Astrocyte (in vitro differentiated cells and primary cell): ENCODE measurements around the gene CRACR2A.

ENCODE experiments used
- EZH2 ChIP-seq: IDR thresholded peaks from 2 replicates; pipeline ENCODE4 v1.6.1; 2012; ENCODE audit warnings: mild to moderate bottlenecking, low read length, inconsistent platforms; ENCODE audit not compliant: insufficient read depth
- TF ChIP-seq, protein P1 (sequence below): IDR thresholded peaks from 2 replicates; pipeline ENCODE4 v1.5.1; 2011; ENCODE audit warnings: low read depth, mild to moderate bottlenecking, inconsistent platforms, low read length, moderate library complexity; ENCODE audit not compliant: insufficient read depth

DNA sequence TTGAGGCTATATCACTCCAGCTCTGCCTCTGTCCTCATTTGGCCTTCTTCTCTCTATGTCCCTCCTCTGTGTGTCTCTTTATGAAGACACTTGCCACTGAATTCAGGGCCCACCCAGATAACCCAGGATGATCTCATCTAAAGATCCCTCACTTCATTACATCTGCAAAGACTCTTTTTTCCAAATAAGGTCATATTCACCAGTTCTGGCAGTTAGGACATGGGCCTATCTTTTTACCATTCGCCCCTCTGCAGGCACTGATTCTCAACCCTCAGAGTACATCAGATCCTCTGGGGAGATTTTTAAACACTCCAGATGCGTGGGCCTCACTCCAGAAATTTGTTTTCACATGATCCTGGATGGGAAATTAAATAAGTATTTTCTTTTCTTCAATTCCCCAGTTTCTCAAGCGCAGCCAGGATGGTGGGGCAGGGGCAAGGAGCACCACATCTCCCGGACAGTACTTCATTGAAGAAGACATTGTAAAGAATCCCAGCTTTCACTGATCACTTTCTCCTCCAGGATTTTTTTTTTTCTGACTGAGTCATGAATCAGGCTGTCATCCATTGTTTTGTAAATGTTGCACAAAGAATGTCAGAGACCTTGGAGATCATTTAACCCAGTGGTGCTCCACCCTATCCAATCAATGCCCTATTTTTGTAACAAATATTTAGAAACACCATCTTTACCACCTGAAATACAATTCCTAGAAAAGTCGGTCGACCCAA lies 27.4 kb downstream of the CRACR2A start:
- TF ChIP-seq, protein P1, sequence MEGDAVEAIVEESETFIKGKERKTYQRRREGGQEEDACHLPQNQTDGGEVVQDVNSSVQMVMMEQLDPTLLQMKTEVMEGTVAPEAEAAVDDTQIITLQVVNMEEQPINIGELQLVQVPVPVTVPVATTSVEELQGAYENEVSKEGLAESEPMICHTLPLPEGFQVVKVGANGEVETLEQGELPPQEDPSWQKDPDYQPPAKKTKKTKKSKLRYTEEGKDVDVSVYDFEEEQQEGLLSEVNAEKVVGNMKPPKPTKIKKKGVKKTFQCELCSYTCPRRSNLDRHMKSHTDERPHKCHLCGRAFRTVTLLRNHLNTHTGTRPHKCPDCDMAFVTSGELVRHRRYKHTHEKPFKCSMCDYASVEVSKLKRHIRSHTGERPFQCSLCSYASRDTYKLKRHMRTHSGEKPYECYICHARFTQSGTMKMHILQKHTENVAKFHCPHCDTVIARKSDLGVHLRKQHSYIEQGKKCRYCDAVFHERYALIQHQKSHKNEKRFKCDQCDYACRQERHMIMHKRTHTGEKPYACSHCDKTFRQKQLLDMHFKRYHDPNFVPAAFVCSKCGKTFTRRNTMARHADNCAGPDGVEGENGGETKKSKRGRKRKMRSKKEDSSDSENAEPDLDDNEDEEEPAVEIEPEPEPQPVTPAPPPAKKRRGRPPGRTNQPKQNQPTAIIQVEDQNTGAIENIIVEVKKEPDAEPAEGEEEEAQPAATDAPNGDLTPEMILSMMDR: no peak
- no peak for TF ChIP-seq EZH2
